GM21717 (cell line): ENCODE data around the gene PDLIM1.

Experiments
- ATAC-seq: cut with Tn5 transposase; IDR thresholded peaks from one replicate; pipeline ENCODE4 v1.9.1; 2021; ENCODE audit warnings: mild to moderate bottlenecking, moderate library complexity; ENCODE audit not compliant: unreplicated experiment

Gene PDLIM1

GRCh38 chr10:95290461-95291364 lies at the start of gene PDLIM1:
Gene PDLIM1 (minus strand): TSS chr10:95291003. CDS start chr10:95290915, 88 bp downstream.
- peak; percentile 34 for ATAC-seq

GRCh38 chr10:95339863-95340262 lies 49.1 kb upstream of the PDLIM1 start:
- ATAC-seq, result no peak

GRCh38 chr10:95337423-95338160 lies 46.8 kb upstream of the PDLIM1 start:
- no peak for ATAC-seq

- no peak for ATAC-seq
These were observed 45.9 kb upstream of the PDLIM1 start for GRCh38 chr10:95336702-95337101.

- no peak for ATAC-seq
These were observed 45.3 kb upstream of the PDLIM1 start for GRCh38 chr10:95335933-95336699.

GRCh38 chr10:95334805-95335144 lies 44.0 kb upstream of the PDLIM1 start:
- ATAC-seq, result no peak

GRCh38 chr10:95333997-95334804 lies 43.4 kb upstream of the PDLIM1 start:
- ATAC-seq, result no peak

- no peak for ATAC-seq
These were observed 42.0 kb upstream of the PDLIM1 start for GRCh38 chr10:95332666-95333249.

- no peak for ATAC-seq
These were observed 40.9 kb upstream of the PDLIM1 start for GRCh38 chr10:95331596-95332130.

GRCh38 chr10:95330966-95331453 lies 40.2 kb upstream of the PDLIM1 start:
- no peak for ATAC-seq

- ATAC-seq, result no peak
These were observed 38.5 kb upstream of the PDLIM1 start for GRCh38 chr10:95329296-95329695.

- no peak for ATAC-seq
These were observed 37.2 kb upstream of the PDLIM1 start for GRCh38 chr10:95328013-95328412.

GRCh38 chr10:95327367-95327766 lies 36.6 kb upstream of the PDLIM1 start:
- ATAC-seq, result no peak

GRCh38 chr10:95326396-95326795 lies 35.6 kb upstream of the PDLIM1 start:
- no peak for ATAC-seq

GRCh38 chr10:95325863-95326262 lies 35.1 kb upstream of the PDLIM1 start:
- ATAC-seq, result no peak

GRCh38 chr10:95324436-95325268 lies 33.8 kb upstream of the PDLIM1 start:
- ATAC-seq, result no peak

GRCh38 chr10:95321554-95322301 lies 30.9 kb upstream of the PDLIM1 start:
- ATAC-seq, result no peak

- ATAC-seq, result no peak
These were observed 28.4 kb upstream of the PDLIM1 start for GRCh38 chr10:95319239-95319638.
